ENCODE measurements around the gene NTF3.

- no peak for TF ChIP-seq CTCF (IDR thresholded peaks at IDR 0.05)
- TF ChIP-seq POLR2A (IDR thresholded peaks at IDR 0.05), result no peak
Observed at GRCh38 chr12:5497329-5498053, 65.6 kb downstream of the NTF3 start.

All from lower leg skin (tissue), 3 donors.